Testis (tissue), 2 donors: ENCODE measurements around the gene ZHX3.

Experiments
- CTCF ChIP-seq, 3 experiments: fragments of 450-650 bp in 2 of 3; fragments of 200-600 bp in 1 of 3; sonication (generic) in 1 of 3; IDR thresholded peaks; one replicate each; pipeline ENCODE4 v1.5.1; 2016 to 2019; ENCODE audit warnings: antibody characterized with exemption in 3 of 3, mild to moderate bottlenecking in 2 of 3, moderate library complexity in 1 of 3
- POLR2A ChIP-seq: fragments of 450-650 bp; IDR thresholded peaks from one replicate; pipeline ENCODE4 v1.6.1; 2017; ENCODE audit warnings: antibody characterized with exemption, mild to moderate bottlenecking, moderate library complexity

GRCh38 chr20:41358230-41358629, 40.7 kb upstream of the ZHX3 start:
- TF ChIP-seq POLR2A (no peak), CTCF (IDR thresholded peaks at IDR 0.05) (no peak)
